T1000 (cell line): ENCODE results near the gene PREPL.
"Not testable (repeated sequence)": the region's sequence is repeated elsewhere in the genome, so short reads cannot be mapped to it uniquely, and the experiment has no call there.

Experiments used
- DNase-seq: peaks from one replicate; lab custom pipeline; 2025; ENCODE audit warnings: mixed read lengths; lab: John Stamatoyannopoulos, UW

Gene PREPL

DNA sequence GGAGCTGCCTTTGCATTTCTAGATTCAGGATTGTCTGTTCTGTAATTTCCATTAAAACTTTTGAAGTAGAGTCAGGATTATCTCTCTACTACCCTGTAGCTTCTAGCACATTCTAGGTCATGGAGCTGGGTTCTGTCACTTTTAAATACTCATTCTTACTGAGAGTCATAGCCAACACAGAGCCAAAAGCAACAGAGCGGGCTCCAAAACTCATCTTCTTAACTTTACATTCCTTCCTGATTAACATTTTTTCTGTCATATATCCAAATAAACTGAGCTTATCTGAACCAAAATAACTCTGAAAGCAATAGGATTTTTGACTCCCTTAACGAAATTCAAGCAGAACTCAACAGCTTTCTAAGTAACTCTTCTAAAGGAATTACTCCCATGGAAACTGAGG, 12.9 kb downstream of the PREPL start:
- DNase-seq = no peak

DNA sequence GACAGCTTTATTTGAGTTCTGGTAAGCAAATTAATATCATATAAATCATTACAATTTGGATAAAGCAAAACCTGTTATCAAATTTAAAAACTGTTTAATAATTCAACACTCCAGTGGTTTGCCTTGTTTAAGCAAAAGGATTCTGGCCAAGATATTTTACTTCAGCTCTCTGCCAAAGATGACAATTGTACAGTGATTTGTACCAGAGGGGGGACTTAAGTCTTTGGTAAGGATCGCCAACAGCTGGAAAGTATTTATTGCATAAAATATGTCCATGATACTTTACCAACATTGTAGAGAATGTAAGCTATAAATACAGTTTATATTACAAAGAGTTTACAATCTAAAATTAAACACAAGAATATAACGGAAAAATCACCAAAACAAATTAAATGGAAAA, 13.8 kb downstream of the PREPL start:
- DNase-seq = no peak

DNA sequence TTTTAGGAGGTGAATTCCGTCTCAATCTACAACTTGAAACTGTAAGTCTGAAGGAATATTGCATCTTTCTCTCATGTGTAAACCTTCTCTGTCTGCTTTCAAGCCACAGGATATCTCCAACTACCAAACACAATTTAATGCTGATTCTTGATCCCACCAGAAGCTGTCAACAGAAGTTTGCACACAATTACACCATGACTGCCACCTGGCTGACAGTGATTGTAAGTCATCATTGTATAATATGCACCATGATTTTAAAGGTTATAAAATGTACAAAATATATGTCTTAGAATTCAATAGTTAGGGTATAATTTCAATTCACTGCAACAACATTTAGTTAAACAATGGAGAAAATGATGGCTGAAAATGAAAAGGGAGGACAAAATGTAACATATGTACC, 18.4 kb downstream of the PREPL start:
- no peak for DNase-seq

DNA sequence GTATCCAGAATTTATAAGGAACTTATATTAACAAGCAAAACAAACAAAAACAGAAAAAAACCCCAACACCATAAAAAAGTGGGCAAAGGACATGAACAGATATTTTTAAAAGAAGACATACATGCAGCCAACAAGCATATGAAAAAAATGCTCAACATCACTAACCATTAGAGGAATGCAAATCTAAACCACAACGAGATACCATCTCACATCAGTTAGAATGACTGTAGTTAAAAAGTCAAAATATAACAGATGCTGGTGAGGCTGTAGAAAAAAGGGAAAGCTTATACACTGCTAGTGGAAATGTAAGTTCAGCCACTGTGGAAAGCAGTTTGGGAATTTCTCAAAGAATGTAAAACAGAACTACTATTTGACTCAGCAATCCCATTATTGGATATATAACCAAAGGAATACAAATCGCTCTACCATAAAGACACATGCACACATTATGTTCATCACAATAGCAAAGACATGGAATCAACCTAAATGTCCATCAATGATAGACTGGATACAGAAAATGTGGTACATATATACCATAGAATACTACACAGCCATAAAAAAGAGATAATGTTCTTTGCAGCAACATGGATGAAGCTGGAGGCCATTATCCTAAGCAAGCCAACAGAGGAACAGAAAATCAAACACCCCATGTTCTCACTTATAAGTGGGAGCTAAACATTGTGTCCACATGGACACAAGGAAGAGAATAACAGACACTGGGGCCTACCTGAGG, 25.3 kb downstream of the PREPL start:
- no peak for DNase-seq

DNA sequence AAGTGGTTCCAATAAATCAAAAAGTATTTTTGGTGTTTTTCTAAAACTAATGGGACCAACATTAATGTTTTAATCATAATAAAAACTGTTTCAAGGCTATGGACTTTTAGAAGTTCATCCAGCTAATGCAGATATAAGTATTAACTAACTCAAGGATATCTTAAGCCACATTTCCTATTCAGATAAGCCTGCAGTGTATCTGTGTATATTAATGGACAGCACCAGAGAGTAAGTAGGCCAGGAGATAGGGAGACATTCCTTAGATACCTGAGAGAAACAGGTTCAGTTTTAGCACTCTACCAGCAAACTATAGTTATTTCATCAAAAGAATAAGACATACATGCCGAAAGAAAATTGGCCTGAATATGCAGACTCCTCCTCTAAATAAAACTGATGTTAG, 27.3 kb downstream of the PREPL start:
- no peak for DNase-seq

DNA sequence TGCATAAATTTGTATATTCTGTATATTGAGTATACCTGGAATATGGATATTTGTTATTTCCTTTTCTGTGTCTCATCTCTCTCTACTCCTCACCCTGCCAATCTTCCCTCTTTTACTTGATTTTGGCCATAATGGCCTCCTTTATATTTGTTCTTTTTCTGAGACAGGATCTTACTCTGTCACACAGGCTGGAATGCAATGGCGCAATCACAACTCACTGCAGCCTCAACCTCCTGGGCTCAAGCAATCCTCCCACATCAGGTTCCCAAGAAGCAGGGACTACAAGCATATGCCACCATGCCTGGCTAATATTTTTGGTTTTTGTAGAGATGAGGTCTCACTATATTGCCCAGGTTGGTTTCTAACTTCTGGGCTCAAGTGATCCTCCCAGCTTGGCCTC, 30.5 kb downstream of the PREPL start:
- DNase-seq = no peak

DNA sequence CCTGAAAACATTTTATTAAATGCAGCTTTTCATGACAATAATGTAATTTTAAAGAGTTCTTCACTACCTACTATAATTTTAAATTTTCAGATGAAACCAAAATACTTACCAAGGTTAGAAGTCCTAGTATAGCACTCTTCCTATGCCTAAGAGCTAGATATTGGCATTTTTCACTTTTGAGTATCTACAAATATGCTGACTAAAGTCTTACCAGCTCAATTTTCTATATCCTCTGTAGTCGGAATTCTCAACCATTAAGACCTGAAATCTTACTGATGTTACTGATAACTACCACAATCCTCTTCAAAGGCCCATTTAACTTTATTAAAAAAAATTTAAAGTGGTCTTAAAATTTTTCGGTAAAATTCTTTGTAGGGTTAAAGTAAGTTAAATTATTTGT, 32.0 kb downstream of the PREPL start:
- no peak for DNase-seq

DNA sequence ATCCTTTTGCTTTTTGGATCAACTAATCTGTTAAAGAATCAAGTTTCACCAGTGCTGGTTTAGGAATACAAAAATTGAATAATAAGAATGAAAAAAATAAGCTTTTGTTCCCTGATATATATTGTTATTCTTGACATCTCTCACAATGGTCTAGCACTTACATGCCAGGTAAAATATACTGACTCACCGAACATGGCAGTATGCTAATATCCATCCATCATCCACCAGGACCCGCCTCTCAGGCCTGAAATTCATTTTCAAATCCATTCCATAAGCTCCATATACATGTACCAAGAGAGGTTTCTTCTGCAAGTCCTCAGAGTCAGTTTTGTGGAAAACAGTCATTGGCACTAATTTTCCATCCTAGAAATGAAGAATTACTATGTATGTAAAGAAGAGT, 32.5 kb downstream of the PREPL start:
- DNase-seq = no peak

DNA sequence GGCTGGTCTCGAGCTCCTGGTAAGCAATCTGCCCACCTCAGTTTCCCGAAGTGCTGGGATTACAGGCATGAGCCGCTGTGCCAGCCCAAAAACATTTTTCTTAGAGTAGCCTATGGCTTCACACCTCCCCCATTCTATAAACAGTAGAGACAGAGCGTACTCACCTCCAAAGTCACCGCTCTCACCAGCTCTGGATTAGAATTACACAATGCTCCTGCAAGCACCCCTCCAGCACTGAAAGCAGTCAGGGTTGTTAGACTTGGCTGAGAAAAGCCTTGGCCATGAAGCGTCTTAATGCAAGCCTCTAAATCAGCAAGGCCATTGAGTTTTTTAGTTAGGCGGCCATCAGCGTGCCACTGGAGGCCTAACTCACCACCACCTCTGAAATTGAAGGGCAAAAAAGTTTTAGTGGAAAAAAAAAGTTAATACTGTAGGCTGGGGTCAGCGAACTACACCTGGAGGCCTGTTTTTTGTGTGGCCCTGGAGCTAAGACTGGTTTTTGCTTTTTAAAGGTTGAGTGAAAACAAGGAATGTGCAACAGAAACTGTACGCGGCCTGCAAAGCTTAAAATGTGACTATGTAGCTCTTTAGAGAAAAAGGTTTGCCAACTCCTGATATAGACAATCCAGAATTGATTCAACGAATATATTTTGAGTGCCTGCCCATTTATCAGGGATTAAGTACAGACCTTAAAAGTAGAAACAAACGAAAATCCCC, 34.6 kb downstream of the PREPL start:
- no peak for DNase-seq

DNA sequence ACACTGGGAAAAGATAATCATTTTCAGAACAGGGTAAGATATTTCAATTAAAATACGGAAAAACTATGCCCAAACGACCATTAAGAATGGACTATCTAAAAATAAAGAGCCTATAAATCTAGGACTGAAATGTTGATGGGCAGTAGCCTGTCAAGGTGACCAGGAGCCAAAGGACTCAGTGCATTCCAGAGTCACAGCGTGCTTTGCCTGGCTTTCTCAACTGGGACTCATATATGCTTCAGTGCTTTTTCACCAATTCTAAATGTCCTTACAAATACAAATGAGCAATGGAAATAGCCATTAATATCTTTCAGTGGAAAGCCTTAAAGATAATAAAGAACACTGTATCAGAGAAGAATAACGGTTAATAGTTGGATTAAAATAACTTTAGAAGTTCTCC, 35.4 kb downstream of the PREPL start:
- no peak for DNase-seq

DNA sequence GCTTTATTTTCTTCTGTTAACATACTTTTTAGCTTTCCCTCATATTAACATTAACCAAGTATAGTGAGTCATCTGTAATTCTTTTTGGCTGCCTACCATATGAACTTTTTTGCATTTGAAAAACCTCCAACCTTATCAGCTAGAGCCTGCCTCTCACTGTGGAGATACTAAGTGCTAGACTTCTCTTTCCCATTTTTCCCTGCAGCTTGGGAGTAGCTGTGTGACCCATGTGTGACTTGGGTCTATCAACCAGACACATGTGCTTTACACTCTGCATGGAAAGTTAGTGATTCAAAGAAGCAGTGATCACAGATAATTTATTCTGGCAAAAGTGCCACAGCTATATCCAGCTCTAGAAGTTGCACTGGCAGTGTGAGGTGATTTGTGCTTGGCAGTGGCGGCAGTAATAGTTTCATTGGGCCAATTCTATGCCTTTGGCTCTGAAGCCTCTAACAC, 36.3 kb downstream of the PREPL start:
- no peak for DNase-seq

DNA sequence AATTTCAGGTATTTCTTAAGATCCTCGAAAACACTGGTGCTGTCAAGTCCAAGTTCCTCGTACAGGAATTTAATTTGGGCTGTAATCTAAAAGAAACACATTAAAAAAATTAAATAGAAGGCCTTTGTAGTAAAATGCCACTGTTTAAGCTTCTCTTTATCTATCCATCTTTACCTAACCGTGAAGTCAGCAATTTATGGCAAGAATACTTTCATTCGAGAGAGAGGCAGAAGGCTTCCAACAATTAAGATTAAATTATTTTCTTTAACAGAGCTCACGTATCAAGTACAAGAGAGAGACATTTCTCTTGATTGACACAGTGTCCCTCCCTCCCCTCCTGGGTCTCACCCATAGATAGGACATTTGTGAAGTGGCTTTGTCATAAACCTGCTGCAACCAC, 39.9 kb downstream of the PREPL start:
- DNase-seq = no peak

DNA sequence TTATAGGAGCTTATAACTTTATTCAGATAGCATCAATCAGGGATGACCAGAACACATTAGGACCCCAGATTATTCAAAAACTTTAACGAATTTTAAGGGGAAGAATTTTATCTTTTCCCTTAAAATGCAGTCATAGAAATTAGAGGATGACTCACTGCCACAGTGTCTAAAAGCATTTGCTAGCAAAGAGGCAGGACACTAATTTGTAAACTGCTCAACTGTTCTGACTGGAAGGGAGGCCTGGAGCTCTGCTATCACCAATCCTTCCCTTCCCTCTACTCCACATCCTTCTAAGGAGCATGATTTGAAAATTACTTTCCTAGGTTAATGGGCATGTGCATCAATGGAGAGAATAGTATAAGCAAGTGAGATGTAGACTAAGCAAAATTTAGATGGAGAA, 40.5 kb downstream of the PREPL start:
- no peak for DNase-seq

DNA sequence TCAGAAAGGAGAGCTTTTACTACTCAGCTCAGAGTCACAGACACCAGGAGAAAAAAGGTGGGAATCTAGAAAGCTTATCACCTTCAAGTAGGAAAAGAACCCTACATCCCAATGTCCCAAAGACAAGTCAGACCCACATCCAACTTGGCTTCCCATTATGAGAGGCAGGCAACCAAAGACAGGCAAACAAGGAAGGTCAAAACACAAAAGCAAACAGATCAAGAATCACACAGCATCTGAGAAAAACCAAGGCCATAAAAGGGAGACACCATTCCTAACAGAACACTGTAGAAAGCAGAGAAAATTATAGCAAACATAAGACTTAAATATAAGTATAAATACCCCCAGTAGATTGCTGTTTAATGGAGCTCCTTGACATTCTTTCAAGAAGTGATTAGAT, 45.3 kb downstream of the PREPL start:
- no peak for DNase-seq

DNA sequence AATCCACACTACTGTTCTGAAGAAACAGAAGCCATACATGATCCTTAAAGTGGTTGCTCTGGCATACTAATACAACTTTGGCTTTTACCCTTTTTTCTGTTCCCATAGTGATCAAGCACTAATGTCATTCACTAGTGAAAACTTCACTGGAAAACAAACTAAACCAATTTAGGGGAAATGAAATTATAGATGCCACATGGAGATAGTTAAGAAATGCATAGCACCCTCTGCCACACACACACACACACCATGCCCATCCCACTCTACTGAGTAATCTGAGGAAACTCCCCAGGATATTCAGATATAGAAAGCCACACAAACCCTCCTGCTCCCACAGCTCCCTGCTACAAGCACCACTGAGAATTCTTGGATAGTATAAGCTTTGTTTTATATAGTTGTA, 46.9 kb downstream of the PREPL start:
- DNase-seq = no peak

DNA sequence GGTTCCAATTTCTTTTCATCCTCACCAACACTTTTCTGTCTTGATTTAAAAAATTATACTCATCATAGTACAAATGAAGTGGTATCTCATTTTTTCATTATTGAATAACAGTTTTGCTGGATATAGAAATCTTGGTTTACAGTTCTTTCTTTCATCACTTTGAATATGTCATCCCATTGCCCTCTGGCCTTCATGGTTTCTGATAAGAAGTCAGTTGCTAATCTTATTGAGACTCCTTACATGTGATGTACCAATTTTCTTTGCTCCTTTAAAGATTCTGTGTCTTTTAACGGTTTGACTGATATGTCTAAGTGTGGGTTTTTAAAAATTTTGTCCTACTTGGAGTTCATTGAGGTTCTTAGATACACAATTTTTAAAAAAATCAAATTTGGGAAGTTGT, 51.0 kb downstream of the PREPL start:
- DNase-seq = no peak

DNA sequence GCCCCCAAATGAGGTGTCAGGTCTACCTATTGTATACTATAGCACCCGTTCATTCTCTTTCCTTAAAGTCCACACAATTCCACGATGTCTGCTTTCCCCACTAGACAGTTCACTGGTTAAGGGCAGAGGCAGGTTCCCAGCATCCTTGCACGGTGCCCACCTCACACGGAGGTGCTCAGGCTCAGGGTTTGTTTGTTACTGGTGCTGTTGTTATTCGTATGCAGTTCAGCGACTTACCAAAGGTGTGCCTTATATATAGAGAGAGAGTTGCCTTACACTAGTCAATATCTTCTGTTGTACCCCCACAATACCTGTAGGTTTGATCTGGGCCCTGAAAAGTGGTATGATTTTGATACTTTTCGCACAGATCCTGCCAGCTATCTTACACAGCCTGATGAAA, 55.4 kb downstream of the PREPL start:
- DNase-seq = no peak

DNA sequence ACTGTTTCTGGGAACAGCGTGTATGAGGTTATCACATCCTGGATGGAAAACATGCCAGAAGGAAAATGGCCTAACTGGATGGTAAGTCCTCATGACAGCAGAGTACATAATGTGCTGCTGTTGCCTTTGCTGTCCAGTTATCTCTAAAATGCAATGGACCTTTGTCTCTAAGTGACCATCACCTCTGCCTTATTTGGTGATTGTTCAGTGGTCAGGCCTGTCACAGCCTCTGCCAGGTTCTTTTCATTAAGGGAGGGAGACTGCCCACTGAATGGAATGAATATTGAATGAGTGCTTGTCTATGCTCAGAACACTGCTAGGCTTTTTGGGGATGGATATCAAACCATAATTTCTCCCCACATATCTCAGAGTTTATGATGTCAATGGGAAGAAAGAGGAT, 57.0 kb downstream of the PREPL start:
- DNase-seq = no peak

DNA sequence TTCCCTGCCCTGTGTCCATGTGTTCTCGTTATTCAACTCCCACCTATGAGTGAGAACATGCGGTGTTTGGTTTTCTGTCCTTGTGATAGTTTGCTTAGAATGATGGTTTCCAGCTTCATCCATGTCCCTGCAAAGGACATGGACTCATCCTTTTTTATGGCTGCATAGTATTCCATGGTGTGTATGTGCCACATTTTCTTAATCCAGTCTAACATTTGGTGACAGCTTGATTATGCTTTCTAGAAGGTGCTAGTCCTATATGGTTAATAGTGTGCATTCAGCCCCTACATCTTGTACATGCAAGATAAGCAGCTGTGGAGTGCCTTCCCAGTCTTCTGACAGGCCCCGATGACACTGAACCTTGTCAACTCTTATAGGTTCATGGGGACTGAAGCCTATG, 57.5 kb downstream of the PREPL start:
- not testable (repeated sequence) for DNase-seq

DNA sequence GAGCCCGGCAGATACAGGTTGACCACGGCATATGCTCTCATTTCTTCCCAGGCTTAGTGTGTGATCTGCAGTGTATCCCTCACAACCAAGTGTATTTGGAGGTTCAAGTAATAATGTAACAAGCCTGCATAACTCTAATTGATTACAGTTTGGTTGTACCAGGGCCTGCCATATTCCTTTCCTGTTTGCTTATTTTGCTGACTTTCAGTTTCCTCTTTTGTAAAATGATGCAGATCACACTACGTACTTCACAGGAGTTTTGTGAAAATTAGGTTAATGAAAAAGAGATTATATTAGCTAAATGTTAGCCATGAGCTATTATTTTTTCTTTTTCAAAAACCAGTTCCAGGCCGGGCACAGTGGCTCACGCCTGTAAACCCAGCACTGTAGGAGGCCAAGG, 60.2 kb downstream of the PREPL start:
- no peak for DNase-seq

DNA sequence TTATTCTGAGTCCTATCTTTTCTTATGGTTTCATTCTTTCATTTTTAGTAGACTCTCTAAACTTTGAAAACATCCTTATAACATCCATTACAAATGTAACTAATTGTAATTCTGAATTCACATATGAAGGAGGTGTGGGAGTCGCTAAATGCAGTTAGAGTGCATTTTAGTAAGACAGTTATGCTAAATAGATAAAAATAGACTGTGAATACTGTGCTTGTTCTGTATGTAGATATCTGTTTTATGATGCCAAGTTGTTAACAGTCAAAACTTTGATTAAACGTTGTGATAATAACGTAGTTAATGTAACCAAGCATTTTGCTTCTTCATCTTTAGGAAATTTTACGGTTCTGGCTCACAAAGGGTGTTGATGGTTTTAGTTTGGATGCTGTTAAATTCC, 61.7 kb downstream of the PREPL start:
- no peak for DNase-seq

DNA sequence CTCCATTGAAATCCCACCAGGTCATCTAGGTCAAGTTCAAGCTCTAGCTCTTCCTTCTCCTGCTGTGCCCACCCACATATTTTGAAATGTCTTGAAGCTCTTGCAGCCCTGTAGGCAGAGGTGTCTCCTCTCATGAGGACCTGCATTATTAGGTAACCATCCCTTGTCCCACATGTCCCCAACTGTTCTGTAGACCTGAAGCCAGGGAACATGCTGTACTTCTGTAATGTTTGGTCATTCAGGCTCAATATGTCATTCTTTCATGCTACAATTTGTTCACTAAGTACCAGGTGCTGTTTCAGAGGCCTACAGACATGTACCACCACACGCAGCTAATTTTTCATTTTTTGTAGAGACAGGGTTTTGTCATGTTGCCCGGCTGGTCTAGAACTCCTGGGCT, 63.9 kb downstream of the PREPL start:
- DNase-seq = no peak

DNA sequence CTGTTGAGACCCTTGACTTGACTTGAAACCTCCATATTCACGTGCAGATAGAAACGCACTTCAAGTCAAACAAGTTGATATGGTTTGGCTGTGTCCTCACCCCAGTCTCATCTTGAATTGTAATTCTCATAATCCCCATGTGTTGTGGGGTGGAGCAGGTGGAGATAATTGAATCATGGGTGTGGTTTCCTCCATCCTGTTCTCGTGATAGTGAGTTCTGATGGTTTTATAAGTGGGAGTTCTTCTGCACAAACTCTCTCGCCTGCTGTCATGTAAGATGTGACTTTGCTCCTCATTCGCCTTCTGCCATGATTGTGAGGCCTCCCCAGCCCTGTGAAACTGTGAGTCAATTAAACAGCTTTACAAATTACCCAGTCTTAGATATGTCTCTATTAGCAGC, 64.6 kb downstream of the PREPL start:
- no peak for DNase-seq
